ENCODE measurements around the gene GRM5. TPM values are rescaled to one million over a fixed set of nuclear protein-coding genes. Genes with fewer than 3 reads are reported as not detected.
"Not testable (repeated sequence)": the region's sequence is repeated elsewhere in the genome, so short reads cannot be mapped to it uniquely, and the experiment has no call there.

The GRM5 gene
- polyA plus RNA-seq, 4 donors, result 0.14 to 0.18 (median 0.16) TPM

GRCh38 chr11:88553204-88553603 is 512.6 kb downstream of the GRM5 start:
- no peak for DNase-seq (ENCODE audit: low read depth in 4 of 4, low spot score in 3 of 4)

GRCh38 chr11:88552379-88553062 is 513.3 kb downstream of the GRM5 start:
- DNase-seq (ENCODE audit: low read depth in 4 of 4, low spot score in 3 of 4), result no peak

- DNase-seq (ENCODE audit: low read depth in 4 of 4, low spot score in 3 of 4), result no peak
Observed at GRCh38 chr11:88544656-88545280, 521.0 kb downstream of the GRM5 start.

- DNase-seq (ENCODE audit: low read depth in 4 of 4, low spot score in 3 of 4), result peak; percentile 75 to 79 (median 76)
Observed at GRCh38 chr11:88543902-88544655, 521.7 kb downstream of the GRM5 start.

GRCh38 chr11:88541006-88541405 is 524.8 kb downstream of the GRM5 start:
- DNase-seq (ENCODE audit: low read depth in 4 of 4, low spot score in 3 of 4), result no peak

- no peak for DNase-seq (ENCODE audit: low read depth in 4 of 4, low spot score in 3 of 4)
Observed at GRCh38 chr11:88538098-88538497, 527.7 kb downstream of the GRM5 start.

- no peak for DNase-seq (ENCODE audit: low read depth in 4 of 4, low spot score in 3 of 4)
Observed at GRCh38 chr11:88537613-88538012, 528.2 kb downstream of the GRM5 start.

- DNase-seq (ENCODE audit: low read depth in 4 of 4, low spot score in 3 of 4), result no peak
Observed at GRCh38 chr11:88536616-88537265, 529.0 kb downstream of the GRM5 start.

GRCh38 chr11:88535916-88536547 is 529.8 kb downstream of the GRM5 start:
- no peak for DNase-seq (ENCODE audit: low read depth in 4 of 4, low spot score in 3 of 4)

- DNase-seq (ENCODE audit: low read depth in 4 of 4, low spot score in 3 of 4), result no peak
Observed at GRCh38 chr11:88535266-88535665, 530.5 kb downstream of the GRM5 start.

- DNase-seq (ENCODE audit: low read depth in 4 of 4, low spot score in 3 of 4), result not testable (repeated sequence)
Observed at GRCh38 chr11:88534706-88535105, 531.1 kb downstream of the GRM5 start.

GRCh38 chr11:88534185-88534584 is 531.6 kb downstream of the GRM5 start:
- no peak for DNase-seq (ENCODE audit: low read depth in 4 of 4, low spot score in 3 of 4)

- DNase-seq (ENCODE audit: low read depth in 4 of 4, low spot score in 3 of 4), result no peak
Observed at GRCh38 chr11:88533001-88533400, 532.8 kb downstream of the GRM5 start.

GRCh38 chr11:88531831-88532230 is 534.0 kb downstream of the GRM5 start:
- DNase-seq (ENCODE audit: low read depth in 4 of 4, low spot score in 3 of 4), result no peak

GRCh38 chr11:88529426-88529825 is 536.4 kb downstream of the GRM5 start:
- no peak for DNase-seq (ENCODE audit: low read depth in 4 of 4, low spot score in 3 of 4)

GRCh38 chr11:88523386-88524071 is 542.3 kb downstream of the GRM5 start:
- DNase-seq (ENCODE audit: low read depth in 4 of 4, low spot score in 3 of 4), result no peak

- DNase-seq (ENCODE audit: low read depth in 4 of 4, low spot score in 3 of 4), result no peak
Observed at GRCh38 chr11:88522624-88523385, 543.0 kb downstream of the GRM5 start.

- DNase-seq (ENCODE audit: low read depth in 4 of 4, low spot score in 3 of 4), result no peak
Observed at GRCh38 chr11:88521799-88522201, 544.0 kb downstream of the GRM5 start.

GRCh38 chr11:88521399-88521798 is 544.4 kb downstream of the GRM5 start:
- no peak for DNase-seq (ENCODE audit: low read depth in 4 of 4, low spot score in 3 of 4)

Data from left renal pelvis (tissue), 4 donors.